Measurements from ENCODE around the gene RIPK1.

The RIPK1 gene

GRCh38 chr6:3031857-3032640, 36.2 kb upstream of the RIPK1 start:
- Histone ChIP-seq H3K4me3 (ENCODE audit: low read depth, low read length) (no peak overlapping the region), H3K9ac (no peak overlapping the region), H3K4me1 (no peaks in the 10 kb centered on the region), H3K79me2 (no peaks in the 10 kb centered on the region), H2AFZ (no peak overlapping the region), H3K36me3 (ENCODE audit: control insufficient read depth, insufficient read depth, low read length) (no peaks in the 10 kb centered on the region), H3K27me3 (ENCODE audit: control insufficient read depth, insufficient read depth, low read length) (no peaks in the 10 kb centered on the region), H3K27ac (no peak overlapping the region), H3K9me3 (ENCODE audit: control insufficient read depth, low read length) (no peaks in the 10 kb centered on the region), H3K4me2 (ENCODE audit: low read length) (no peak overlapping the region)
- TF ChIP-seq CTCF (IDR thresholded peaks at IDR 0.05), result no peak

- Histone ChIP-seq H3K9ac (no peak overlapping the region), H3K4me3 (ENCODE audit: low read depth, low read length) (no peak overlapping the region), H3K4me1 (no peaks in the 10 kb centered on the region), H3K36me3 (ENCODE audit: control insufficient read depth, insufficient read depth, low read length) (no peaks in the 10 kb centered on the region), H3K4me2 (ENCODE audit: low read length) (no peak overlapping the region), H3K27me3 (ENCODE audit: control insufficient read depth, insufficient read depth, low read length) (no peaks in the 10 kb centered on the region), H3K9me3 (ENCODE audit: control insufficient read depth, low read length) (no peaks in the 10 kb centered on the region), H3K79me2 (no peaks in the 10 kb centered on the region), H3K27ac (no peak overlapping the region), H2AFZ (no peak overlapping the region)
- no peak for TF ChIP-seq CTCF (IDR thresholded peaks at IDR 0.05)
Measured at GRCh38 chr6:3032986-3033385, 35.3 kb upstream of the RIPK1 start.

GRCh38 chr6:3033652-3034051, 34.6 kb upstream of the RIPK1 start:
- TF ChIP-seq CTCF (IDR thresholded peaks at IDR 0.05), result no peak
- H3K9ac ChIP-seq, result no peak overlapping the region
- no peak overlapping the region for H3K4me3 ChIP-seq (ENCODE audit: low read depth, low read length)
- H3K27ac ChIP-seq, result no peak overlapping the region
- no peak overlapping the region for H2AFZ ChIP-seq
- H3K36me3 ChIP-seq (ENCODE audit: control insufficient read depth, insufficient read depth, low read length), result no peaks in the 10 kb centered on the region
- no peaks in the 10 kb centered on the region for H3K9me3 ChIP-seq (ENCODE audit: control insufficient read depth, low read length)
- H3K79me2 ChIP-seq, result no peaks in the 10 kb centered on the region
- no peaks in the 10 kb centered on the region for H3K27me3 ChIP-seq (ENCODE audit: control insufficient read depth, insufficient read depth, low read length)
- no peak overlapping the region for H3K4me2 ChIP-seq (ENCODE audit: low read length)
- no peaks in the 10 kb centered on the region for H3K4me1 ChIP-seq

GRCh38 chr6:3035397-3035796, 32.9 kb upstream of the RIPK1 start:
- Histone ChIP-seq H3K27me3 (ENCODE audit: control insufficient read depth, insufficient read depth, low read length) (no peaks in the 10 kb centered on the region), H3K9ac (no peak overlapping the region), H3K4me3 (ENCODE audit: low read depth, low read length) (no peak overlapping the region), H3K27ac (no peak overlapping the region), H2AFZ (no peak overlapping the region), H3K4me1 (no peaks in the 10 kb centered on the region), H3K9me3 (ENCODE audit: control insufficient read depth, low read length) (no peaks in the 10 kb centered on the region), H3K4me2 (ENCODE audit: low read length) (no peak overlapping the region), H3K36me3 (ENCODE audit: control insufficient read depth, insufficient read depth, low read length) (no peaks in the 10 kb centered on the region), H3K79me2 (no peaks in the 10 kb centered on the region)
- no peak for TF ChIP-seq CTCF (IDR thresholded peaks at IDR 0.05)

All from parathyroid adenoma (tissue), 2 donors.